Smooth muscle cell of the umbilical artery (primary cell): ENCODE measurements around the gene B4GALT5. TPM values are rescaled to one million over a fixed set of nuclear protein-coding genes. Genes with fewer than 3 reads are reported as not detected.

Source experiments
- total RNA-seq: library from RNA; depleted of rRNA; stranded (reverse); fragments of >200 nt; gene quantifications from 2 replicates; pipeline ENCODE4 v1.2.3, GENCODE V29; 2014

B4GALT5 gene, protein sequence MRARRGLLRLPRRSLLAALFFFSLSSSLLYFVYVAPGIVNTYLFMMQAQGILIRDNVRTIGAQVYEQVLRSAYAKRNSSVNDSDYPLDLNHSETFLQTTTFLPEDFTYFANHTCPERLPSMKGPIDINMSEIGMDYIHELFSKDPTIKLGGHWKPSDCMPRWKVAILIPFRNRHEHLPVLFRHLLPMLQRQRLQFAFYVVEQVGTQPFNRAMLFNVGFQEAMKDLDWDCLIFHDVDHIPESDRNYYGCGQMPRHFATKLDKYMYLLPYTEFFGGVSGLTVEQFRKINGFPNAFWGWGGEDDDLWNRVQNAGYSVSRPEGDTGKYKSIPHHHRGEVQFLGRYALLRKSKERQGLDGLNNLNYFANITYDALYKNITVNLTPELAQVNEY
- total RNA-seq = 66.3 and 78.1 TPM in 2 replicates

DNA sequence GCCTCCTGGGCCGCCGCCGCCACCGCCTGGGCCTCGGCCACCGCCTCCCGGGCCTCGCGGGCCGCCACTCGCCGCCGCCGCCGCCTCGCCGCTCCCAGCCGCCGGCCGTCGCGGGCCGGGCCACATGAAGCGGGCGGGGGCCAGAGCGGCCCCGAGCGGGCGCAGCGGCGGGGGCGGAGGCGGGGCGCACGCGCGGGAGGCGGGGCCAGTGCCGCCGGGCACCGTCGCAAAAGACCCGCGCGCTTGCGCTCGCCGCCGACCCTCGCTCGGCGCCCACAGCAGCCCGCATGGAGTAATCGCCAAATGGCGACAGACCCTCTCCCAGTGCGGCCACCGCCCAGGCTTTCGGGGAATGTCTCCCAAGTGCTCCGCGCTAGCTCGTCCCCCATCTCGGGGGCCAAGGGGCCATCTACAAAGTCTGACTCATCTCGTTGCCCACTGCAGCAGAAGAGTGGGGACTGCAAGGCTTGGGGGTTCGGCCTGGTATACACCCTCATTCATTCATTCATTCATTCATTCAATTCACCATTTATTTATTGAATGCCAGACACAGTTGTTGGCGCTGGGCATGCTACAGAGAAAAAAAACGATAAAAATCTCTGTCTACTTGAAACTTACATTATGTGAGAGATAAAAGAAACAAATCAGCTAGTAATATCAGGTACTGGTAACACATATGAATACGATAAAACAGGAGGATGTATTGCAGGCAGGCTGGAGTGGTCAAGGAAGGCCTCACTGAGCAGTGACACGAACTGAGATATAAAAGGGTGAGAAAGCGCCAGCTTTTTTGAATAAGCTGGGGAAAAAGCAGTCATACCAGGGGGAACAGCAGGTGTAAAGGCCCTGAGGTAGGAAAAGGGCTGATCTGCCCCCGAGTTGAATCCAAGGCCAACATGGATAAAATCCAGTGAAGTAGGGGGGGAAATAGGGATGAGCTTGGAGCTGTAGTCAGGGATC is at the start of gene B4GALT5:
Gene B4GALT5, minus strand, starts transcription at position 126 of the 960 bp plus-strand sequence. CDS start 188 bp downstream, outside the sequence.

Other genes starting within 250 kb of the B4GALT5 start
- not detected in 2 replicates for gene KCNB1, start 231.2 kb downstream of the B4GALT5 start, total RNA-seq
- 5.6 and 28.5 TPM in 2 replicates for gene PTGIS, start 145.7 kb downstream of the B4GALT5 start, total RNA-seq
- gene SLC9A8, start 99.0 kb upstream of the B4GALT5 start, total RNA-seq = 5.3 and 9.1 TPM in 2 replicates
- 1.8 and 3.0 TPM in 2 replicates for gene SPATA2, start 201.7 kb upstream of the B4GALT5 start, total RNA-seq
- gene RNF114, start 222.5 kb upstream of the B4GALT5 start, total RNA-seq = 91.7 and 124 TPM in 2 replicates